ENCODE results near the gene A3GALT2. TPM values are rescaled to one million over a fixed set of nuclear protein-coding genes. Genes with fewer than 3 reads are reported as not detected.

The A3GALT2 gene
- total RNA-seq, 1 donor from 2014 or later, result 0.29 TPM

GRCh38 chr1:33350611-33351280 is 29.8 kb upstream of the A3GALT2 start:
- no peak for TF ChIP-seq CTCF (IDR thresholded peaks at IDR 0.05; ENCODE audit: unreplicated experiment)
- Mint-ChIP-seq H3K27me3 (no peaks in the 10 kb centered on the region), H3K9me3 (ENCODE audit: low read depth) (no peaks in the 10 kb centered on the region), H3K4me3 (ENCODE audit: low read depth) (peak overlapping the region; percentile 88), H3K36me3 (ENCODE audit: insufficient read depth) (no peaks in the 10 kb centered on the region), H3K4me1 (ENCODE audit: low read depth) (peaks cover 42% of the 10 kb centered on the region), H3K27ac (peak overlapping the region; percentile 96)
- DNase-seq (ENCODE audit: low spot score, unreplicated experiment), result no peak

DNA sequence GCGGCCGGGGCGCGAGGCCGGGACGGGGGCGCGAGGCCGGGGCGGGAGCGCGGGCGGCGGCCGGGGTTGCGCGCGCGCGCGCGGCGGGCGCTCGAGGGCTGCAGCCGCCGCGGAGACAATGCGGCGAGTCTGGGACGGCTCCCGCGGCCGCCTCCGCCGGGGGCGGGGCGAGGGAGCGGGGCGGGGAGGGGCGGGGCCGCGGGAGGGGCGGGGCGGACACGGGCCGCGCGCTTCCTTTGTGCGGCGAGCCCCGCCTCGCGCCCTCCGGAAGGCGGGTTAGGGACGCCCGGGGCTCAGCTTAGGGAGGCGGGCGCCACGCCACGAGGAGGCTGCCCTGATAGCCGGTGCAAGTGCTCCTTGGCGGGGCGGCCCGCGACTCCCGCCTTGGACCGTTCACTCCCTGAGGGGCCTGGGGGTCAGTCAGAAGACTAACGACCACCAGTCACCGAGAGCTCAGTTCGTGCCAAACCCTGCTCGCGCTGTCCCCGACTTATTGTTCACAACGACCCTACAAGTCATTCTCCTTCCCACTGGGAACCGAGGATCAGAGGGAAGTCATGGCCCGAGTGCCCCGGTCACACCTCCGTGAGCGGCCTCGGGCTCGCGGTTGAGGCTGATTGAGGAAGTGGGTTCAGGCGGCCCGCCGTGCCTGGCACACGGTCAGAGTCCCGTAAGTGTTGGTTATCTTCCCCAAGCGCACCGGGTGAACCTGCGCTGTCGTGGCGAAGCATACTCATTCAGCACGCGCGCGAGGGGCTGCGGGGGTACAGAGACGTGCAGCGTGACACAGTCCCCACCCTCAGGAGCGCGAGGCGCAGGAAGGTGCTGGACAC is 29.1 kb upstream of the A3GALT2 start:
- Mint-ChIP-seq H3K27ac (peak overlapping the region; percentile 96), H3K27me3 (no peaks in the 10 kb centered on the region), H3K4me3 (ENCODE audit: low read depth) (peak overlapping the region; percentile 88), H3K4me1 (ENCODE audit: low read depth) (peaks cover 46% of the 10 kb centered on the region), H3K36me3 (ENCODE audit: insufficient read depth) (peaks cover 3% of the 10 kb centered on the region), H3K9me3 (ENCODE audit: low read depth) (no peaks in the 10 kb centered on the region)
- peak; percentile 75 for DNase-seq (ENCODE audit: low spot score, unreplicated experiment)
- TF ChIP-seq CTCF (IDR thresholded peaks at IDR 0.05; ENCODE audit: unreplicated experiment), result no peak

DNA sequence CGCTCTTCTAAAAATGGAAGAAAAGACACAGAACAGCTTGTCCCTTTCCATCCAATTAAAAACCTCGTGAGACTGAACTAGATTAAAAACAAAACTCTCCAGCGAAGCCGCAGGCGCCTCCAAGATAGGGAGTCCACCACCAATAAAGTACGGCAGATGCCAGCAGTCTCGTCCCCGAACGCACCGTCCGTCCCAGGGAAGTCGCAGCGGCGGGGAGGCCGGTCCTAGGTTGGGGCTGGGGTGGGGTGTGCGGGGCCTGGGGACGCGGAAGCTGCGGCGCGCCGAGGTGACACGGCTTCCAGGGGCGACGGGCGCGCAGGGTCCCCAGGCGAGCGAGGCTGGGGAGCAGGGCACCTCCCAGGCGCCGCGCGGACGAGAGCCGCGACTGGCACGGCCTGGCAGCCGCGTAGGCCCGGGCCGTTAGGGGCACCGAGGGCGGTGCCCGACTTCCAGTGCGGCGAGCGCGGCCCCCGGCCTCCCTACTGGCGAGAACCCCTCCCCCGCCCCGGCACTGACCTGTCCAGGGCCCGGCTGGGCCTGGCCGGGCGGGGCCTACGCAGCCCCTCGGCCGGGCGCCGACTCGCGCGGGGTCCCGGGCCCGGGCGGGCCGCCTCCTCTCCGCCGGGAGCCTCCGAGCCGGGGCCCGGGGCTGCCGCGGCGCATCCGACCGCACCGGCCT is 28.3 kb upstream of the A3GALT2 start:
- peaks cover 51% of the 10 kb centered on the region for H3K4me1 Mint-ChIP-seq (ENCODE audit: low read depth)
- peak overlapping the region; percentile 83 for H3K4me3 Mint-ChIP-seq (ENCODE audit: low read depth)
- no peaks in the 10 kb centered on the region for H3K27me3 Mint-ChIP-seq
- H3K27ac Mint-ChIP-seq, result peak overlapping the region; percentile 90
- DNase-seq (ENCODE audit: low spot score, unreplicated experiment), result no peak
- TF ChIP-seq CTCF (IDR thresholded peaks at IDR 0.05; ENCODE audit: unreplicated experiment), result no peak
- peaks cover 3% of the 10 kb centered on the region for H3K36me3 Mint-ChIP-seq (ENCODE audit: insufficient read depth)
- no peaks in the 10 kb centered on the region for H3K9me3 Mint-ChIP-seq (ENCODE audit: low read depth)

- Mint-ChIP-seq H3K9me3 (ENCODE audit: low read depth) (no peaks in the 10 kb centered on the region), H3K27me3 (no peaks in the 10 kb centered on the region), H3K36me3 (ENCODE audit: insufficient read depth) (peaks cover 3% of the 10 kb centered on the region), H3K27ac (peak overlapping the region; percentile 90), H3K4me3 (ENCODE audit: low read depth) (peak overlapping the region; percentile 83), H3K4me1 (ENCODE audit: low read depth) (peaks cover 56% of the 10 kb centered on the region)
- DNase-seq (ENCODE audit: low spot score, unreplicated experiment), result no peak
- no peak for TF ChIP-seq CTCF (IDR thresholded peaks at IDR 0.05; ENCODE audit: unreplicated experiment)
These were observed 27.8 kb upstream of the A3GALT2 start for GRCh38 chr1:33348676-33349080.

DNA sequence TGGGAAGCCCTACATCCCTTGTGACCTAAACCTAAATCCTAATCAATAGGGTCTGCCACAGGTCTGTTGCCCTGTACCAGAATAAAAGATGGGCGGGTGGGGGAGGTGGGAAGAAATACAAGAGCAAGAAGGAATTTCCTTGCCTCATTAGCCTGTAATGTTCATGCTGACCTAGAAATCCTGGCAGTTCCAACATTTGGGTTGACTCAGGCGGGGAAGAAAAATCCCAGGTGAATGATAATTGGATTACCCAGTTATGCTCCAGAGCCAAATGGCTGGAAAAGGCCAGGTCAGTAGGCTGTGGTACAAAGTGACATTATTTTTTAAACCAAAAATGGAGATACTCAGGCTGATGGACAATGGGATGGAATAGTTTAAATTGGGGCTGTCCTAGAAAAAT is 27.3 kb upstream of the A3GALT2 start:
- Mint-ChIP-seq H3K27me3 (no peaks in the 10 kb centered on the region), H3K27ac (peak overlapping the region; percentile 95), H3K36me3 (ENCODE audit: insufficient read depth) (peaks cover 3% of the 10 kb centered on the region), H3K4me1 (ENCODE audit: low read depth) (peaks cover 57% of the 10 kb centered on the region), H3K9me3 (ENCODE audit: low read depth) (no peaks in the 10 kb centered on the region), H3K4me3 (ENCODE audit: low read depth) (peak overlapping the region; percentile 83)
- DNase-seq (ENCODE audit: low spot score, unreplicated experiment), result no peak
- TF ChIP-seq CTCF (IDR thresholded peaks at IDR 0.05; ENCODE audit: unreplicated experiment), result no peak
